ENCODE measurements around the gene RAB4A. TPM values are rescaled to one million over a fixed set of nuclear protein-coding genes. Genes with fewer than 3 reads are reported as not detected.

Gene RAB4A
- total RNA-seq, 1 experiment from 2014 or later: 66.7 TPM

GRCh38 chr1:229342656-229343569 is 72.0 kb downstream of the RAB4A start, which contains the start of gene CCSAP:
Gene CCSAP, minus strand, starts transcription at chr1:229343047. Its CDS starts 582 bp downstream, at chr1:229342465.
- Histone ChIP-seq H2BK5ac (ENCODE audit: insufficient read length, low read length) (no peak within 1 kb of the TSS), H3K56ac (ENCODE audit: insufficient read length, low read depth, low read length) (no peak within 1 kb of the TSS), H2BK120ac (ENCODE audit: low read depth, low read length, poor library complexity, severe bottlenecking) (no peak within 1 kb of the TSS), H3K18ac (ENCODE audit: insufficient read length, low read depth, low read length) (peak within 1 kb of the TSS; percentile 81), H2AK5ac (ENCODE audit: insufficient read length, low read length) (no peak within 1 kb of the TSS), H3K4me1 (ENCODE audit: insufficient read depth, low read length) (peaks cover 2% of the 10 kb centered on the region; the same call in 1 of the 2 replicates), H3K4ac (ENCODE audit: low read depth, low read length) (no peak within 1 kb of the TSS), H4K5ac (ENCODE audit: insufficient read length, low read depth, low read length) (no peak within 1 kb of the TSS), H3K79me2 (ENCODE audit: insufficient read depth, low read length) (peaks cover 21% of the 10 kb centered on the region; the same call in 1 of the 2 replicates), H3K27me3 (ENCODE audit: insufficient read depth, low read length) (no peaks in the 10 kb centered on the region; the same call in 1 of the 2 replicates), H4K8ac (replicated peaks; ENCODE audit: insufficient read length, low read depth, low read length) (no peak within 1 kb of the TSS), H3K79me1 (ENCODE audit: insufficient read depth, low read depth, low read length, poor library complexity, severe bottlenecking) (peaks cover 3% of the 10 kb centered on the region), H2BK12ac (ENCODE audit: insufficient read length, low read depth, low read length) (no peak within 1 kb of the TSS), H3T11ph (ENCODE audit: low read length) (no peak within 1 kb of the TSS), H3K14ac (ENCODE audit: insufficient read depth, low read length) (peak within 1 kb of the TSS; percentile 77), H3K9ac (ENCODE audit: extremely low read depth, insufficient read length, low read length) (peak within 1 kb of the TSS; percentile 36), H3K23me2 (ENCODE audit: insufficient read length, low read depth, low read length, poor library complexity, severe bottlenecking) (peaks cover 4% of the 10 kb centered on the region), H3K27ac (ENCODE audit: insufficient read length, low read depth, low read length) (no peak within 1 kb of the TSS), H4K91ac (ENCODE audit: insufficient read length, low read depth, low read length) (no peak within 1 kb of the TSS), H2AFZ (ENCODE audit: low read length) (no peak within 1 kb of the TSS), H2BK20ac (ENCODE audit: low read depth, low read length, poor library complexity, severe bottlenecking) (no peak within 1 kb of the TSS), H4K20me1 (ENCODE audit: control insufficient read depth, insufficient read depth, insufficient read length) (no peaks in the 10 kb centered on the region), H3K9me3 (ENCODE audit: control insufficient read depth, low read depth, low read length) (no peaks in the 10 kb centered on the region), H3K23ac (ENCODE audit: insufficient read length, low read depth, low read length) (no peak within 1 kb of the TSS), H3K4me2 (ENCODE audit: insufficient read depth, insufficient read length, low read length) (peak within 1 kb of the TSS; percentile 77), H2BK15ac (ENCODE audit: low read depth, low read length) (no peak within 1 kb of the TSS)
- peak; percentile 60 for DNase-seq
- Mint-ChIP-seq H3K9me3 (peaks cover 6 to 9% of the 10 kb centered on the region in 2 experiments), H3K4me3 (peak within 1 kb of the TSS; percentile 86 to 97), H3K4me1 (peaks cover 35% of the 10 kb centered on the region in 2 experiments), H3K36me3 (ENCODE audit: insufficient read depth in 1 of 3, low read depth in 3 of 3) (peaks cover 0 to 9% (median 5%) of the 10 kb centered on the region in 3 experiments; a peak in 3 of 7 replicates), H3K27ac (no peak within 1 kb of the TSS; a peak in 1 of 7 replicates), H3K27me3 (ENCODE audit: low read depth) (peaks cover 47% of the 10 kb centered on the region)
- no CpG with 5 or more reads among the region's 83 CpGs for WGBS (ENCODE audit: extremely low coverage, insufficient read length, low lambda C conversion rate)
- TF ChIP-seq CTCF (conservative IDR thresholded peaks at IDR 0.05): no peak
